Stimulated activated CD4-positive, alpha-beta T cell treated with anti-CD3 and anti-CD28 coated beads, Interleukin-1b, Interleukin-23, amount 100 ng/mL, for 1 hour (primary cell): ENCODE results near the gene TMEM163.
"Not testable (repeated sequence)": the region's sequence is repeated elsewhere in the genome, so short reads cannot be mapped to it uniquely, and the experiment has no call there.

ENCODE experiments used
- DNase-seq, 2 donors: peaks; one replicate each; pipeline ENCODE4 v3.0.0-alpha.2; 2020; ENCODE audit warnings: low read depth in 2 of 2

The TMEM163 gene

GRCh38 chr2:134663451-134664450 is 55.0 kb downstream of the TMEM163 start:
- DNase-seq, result no peak

DNA sequence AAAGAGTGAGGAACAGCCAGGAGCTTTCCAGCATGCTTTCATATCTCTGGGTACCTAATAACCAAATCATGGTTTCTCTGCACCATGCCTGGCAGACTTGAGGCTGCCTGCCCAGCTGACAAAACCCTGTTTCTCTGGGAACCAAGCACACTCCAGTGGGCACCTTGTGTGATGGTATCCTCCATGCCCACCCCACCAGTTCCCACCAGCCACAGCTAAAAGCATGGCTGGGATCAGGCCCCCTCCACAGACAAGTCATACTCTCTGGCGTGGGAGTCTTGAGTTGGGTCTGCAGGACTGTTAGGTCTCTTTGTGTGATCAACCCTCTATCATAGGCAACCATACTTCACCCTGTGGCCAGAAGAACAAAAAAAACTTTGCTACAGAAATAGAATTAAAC is 56.0 kb downstream of the TMEM163 start:
- no peak for DNase-seq

DNA sequence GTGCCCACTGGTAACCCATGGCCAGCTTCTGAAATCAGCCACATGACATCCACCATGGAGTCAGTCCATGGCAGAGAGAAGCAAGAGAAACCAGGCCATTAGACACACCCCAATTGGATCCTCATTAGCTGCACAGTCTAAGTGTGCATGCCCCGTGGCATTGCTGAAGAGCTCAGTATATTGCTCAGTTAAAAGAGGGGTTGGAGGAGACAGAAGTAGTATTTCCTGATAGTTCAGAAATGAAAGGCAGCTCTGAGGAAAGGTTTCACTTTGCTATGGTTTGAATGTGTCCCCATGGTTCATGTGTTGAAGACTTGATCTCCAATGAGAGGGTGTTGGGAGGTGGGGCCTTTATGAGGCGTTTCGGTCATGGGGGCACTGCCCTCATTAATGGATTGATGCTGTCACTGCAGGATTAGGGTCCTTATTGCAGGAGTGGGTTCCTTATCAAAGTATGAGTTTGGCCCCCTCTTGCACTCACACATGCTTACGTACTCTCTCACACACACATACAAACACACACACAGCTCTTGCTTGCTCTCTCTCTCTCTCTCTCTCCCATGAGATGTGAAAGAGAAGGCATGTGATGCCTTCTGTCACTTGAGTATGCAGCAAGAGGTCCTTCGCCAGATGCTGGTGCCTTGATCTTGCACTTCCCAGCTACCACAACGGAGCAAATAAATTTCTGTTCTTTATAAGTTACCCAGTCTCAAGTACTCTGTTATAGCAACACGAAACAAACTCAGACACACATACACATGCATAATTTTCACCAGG is 58.0 kb downstream of the TMEM163 start:
- no peak for DNase-seq

GRCh38 chr2:134659724-134660123 is 59.1 kb downstream of the TMEM163 start:
- no peak for DNase-seq

DNA sequence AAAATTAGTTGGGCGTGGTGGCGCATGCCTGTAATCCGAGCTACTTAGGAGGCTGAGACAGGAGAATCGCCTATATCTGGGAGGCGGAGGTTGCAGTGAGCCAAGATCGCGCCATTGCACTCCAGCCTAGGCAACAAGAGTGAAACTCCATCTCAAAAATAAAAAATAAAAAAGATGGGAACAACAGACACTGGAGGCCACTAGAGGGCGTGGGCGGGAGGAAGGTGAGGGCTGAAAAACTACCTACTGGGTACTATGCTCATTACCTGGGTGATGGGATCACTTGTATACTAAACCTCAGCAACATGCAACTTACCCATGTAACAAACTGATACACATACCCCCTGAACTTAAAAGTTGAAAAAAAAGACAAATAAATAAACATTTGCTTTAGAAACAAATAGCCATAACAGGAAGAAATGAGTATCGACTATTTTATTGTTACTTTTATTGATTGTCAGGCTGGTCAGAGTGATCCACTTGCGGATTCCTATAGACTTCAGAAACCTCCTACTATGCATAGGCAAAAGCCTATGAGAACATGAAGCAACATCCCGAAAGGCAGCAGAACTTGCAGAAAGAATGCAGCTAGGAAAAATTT is 61.0 kb downstream of the TMEM163 start:
- DNase-seq, result no peak

- DNase-seq, result not testable (repeated sequence)
Measured at GRCh38 chr2:134656391-134656790, 62.4 kb downstream of the TMEM163 start.

- no peak for DNase-seq
Measured at GRCh38 chr2:134648586-134648985, 70.2 kb downstream of the TMEM163 start.

DNA sequence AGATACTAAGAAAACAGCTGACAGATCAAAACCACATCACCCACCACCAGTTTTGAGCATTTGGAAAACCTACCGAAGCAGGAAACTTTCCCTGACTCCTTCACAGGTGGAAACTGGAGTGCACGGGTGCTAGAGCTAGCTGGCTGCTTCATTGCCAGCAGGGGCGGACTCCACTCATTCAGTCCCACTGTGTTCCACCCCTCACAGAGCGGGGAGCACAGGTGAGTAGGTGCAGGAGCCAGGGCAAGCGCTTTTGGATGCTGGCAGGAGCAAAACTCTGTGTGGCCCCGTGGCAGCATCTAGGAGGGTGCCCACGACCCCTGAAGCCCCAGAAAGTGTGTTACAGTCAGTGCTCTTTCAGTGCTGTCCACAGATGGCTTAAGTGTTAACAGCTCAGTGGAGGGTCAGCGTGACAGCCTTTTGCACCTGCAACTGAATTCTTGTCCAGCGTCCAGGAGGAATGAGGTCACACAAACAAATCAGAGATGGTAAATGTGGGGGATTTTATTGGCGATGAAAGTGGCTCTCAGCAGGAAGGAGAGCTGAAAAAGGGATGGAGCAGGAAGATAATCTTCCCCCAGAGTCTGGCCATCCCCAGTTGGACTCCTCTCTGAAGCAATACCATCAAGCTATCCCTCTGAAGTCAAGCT is 71.1 kb downstream of the TMEM163 start:
- DNase-seq, result no peak

- no peak for DNase-seq
Measured at GRCh38 chr2:134642938-134643337, 75.9 kb downstream of the TMEM163 start.

GRCh38 chr2:134640494-134640893 is 78.3 kb downstream of the TMEM163 start:
- DNase-seq, result no peak

DNA sequence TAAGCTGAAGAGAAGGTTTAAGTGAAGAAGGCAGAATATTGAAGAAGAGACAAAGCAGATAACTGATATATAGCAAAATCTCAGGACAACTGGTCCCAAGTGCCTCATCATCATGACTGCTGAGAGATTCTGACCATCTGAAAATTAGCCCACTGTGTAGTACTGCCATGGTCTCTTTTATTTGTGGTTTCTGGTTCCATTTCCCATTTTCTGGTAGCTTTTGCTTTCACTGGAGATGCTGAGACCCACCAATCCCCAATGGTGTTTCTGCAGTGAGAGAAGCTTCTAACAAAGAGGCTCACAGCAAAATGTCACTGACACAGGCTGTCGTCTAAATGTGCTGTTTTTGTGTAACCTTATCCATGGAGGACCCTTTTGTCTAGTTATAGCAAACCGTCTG is 79.5 kb downstream of the TMEM163 start:
- DNase-seq, result no peak

DNA sequence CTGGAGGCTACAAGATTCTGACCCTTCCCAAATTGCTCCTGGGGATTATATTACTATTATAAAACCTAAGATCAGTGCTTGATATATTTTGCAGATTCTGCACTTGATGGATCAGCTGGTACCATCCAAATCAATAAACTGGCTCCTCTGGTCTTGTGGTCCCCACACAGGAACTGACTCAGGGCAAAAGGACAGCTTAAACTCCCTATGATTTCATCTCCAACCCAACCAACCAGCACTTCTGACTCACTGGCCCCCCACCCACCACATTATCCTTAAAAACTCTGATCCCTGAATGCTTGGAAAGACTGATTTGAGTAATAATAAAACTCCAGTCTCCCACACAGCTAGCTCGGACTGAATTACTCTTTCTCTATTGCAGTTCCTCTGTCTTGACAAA is 82.1 kb downstream of the TMEM163 start:
- DNase-seq, result no peak

DNA sequence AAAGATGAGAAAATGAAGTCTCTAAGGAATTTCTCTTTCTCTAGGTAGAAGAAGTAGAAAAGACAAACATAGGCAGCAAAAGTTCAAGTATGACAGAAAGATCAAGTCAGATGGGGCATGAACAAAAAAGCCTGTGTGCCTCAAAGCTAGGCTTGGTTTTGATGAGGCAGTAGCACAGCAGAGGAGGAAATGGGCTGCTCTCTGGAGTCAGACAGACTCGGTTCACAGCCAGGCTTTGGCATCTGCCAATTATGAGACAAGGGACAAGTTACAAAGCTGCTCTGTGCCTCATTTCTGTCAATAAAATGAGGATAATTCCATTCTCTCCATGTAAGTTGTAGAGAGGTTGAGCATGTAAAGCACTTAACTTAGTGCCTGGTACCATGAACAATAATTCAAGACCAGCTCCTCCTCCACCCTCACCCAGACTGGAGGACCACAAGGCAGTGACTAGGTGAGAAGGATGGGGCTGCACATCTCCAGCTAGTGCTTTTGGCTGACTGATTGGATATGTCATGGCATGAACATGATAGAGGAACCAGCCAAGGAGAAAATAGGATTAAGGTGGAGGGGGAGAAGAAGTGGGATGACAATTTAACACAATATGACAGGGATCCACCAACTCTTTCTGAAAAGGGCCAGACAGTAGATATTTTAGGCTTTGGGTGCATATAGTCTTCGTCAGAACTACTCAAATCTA is 84.6 kb downstream of the TMEM163 start:
- no peak for DNase-seq

DNA sequence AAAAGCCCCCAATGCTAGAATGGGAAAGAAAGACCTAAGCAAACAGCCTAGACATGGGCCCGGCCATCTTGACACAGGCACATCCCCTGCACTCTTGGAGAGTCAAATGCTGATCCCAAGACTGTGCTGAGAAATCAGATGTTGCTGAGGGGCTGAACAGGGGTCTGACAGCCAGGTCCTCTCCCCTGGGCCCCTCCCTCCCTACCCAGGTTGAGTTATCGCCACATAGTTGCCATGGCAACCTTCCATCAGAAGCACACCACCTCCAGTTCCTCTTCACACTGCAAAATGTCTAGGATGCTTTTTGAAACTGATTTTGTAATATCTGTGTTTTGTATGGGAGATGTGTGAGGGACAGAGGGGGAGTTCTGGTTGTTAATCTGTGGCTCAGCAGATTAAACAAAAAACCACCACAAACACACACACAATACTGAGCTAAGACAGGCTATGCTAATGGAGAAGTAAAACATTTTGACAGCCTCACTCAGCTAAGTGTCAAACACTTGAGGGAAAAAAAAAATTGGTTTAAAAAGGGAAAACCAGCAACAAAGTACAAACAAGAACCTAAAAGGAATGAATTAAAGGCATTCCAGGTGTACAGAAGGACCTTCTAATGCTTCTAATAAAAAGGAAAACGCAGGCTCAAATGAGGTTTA is 88.2 kb downstream of the TMEM163 start:
- DNase-seq, result no peak

DNA sequence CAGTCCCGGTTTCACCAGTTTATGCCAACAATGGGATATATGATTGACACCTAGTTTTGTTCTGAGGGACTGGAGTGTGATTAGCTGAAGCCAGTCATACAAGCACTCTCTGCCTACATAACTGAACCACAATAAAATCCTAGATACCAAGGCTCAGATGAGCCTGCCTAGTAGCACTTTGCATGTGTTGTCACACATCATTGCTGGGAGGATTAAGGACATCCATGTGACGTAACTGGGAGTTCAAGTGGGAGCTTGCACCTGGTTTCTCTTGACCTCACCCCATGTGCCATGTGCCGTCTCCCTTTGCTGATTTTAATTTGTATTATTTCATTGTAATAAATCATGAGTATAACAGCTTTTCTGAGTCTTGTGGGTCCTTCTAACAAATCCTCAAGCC is 90.3 kb downstream of the TMEM163 start:
- DNase-seq, result no peak

DNA sequence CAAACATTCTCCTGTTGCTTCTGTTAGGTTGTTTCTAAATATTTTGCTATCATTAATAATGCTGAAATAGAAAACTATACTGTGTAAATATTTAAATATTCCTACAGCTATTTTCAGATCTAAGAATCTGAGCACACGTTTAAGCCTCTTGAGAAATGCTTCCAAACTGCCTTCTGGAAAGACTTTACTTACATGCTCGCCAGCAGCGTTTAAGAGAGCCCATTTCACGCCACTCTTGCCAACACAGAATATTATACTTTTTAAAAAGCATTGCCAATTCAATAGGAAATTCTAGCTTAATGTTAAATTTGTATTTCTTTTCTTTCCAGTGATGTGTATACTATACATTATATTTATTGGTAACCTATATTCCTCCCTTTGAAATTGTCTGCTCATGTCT is 92.0 kb downstream of the TMEM163 start:
- no peak for DNase-seq

- DNase-seq, result no peak
Measured at GRCh38 chr2:134625311-134625710, 93.5 kb downstream of the TMEM163 start.

DNA sequence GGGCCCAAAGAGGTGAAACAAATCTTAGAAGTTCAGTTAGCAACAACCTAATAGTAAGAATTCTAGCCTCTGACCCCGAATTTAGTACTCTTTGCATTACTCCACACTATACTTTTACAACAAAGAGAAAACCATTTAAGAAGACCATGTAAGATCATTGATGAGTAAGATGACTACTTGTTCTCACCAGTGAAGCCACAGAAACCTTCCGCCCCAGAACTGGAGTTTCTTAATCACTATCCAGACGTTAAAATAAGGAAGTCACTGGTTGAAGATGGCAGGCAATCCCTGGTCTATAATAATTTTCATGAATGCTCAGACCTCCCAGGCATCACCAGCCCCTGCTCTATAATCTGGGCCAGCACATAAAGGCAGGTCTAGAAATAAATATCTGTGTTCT is 95.0 kb downstream of the TMEM163 start:
- no peak for DNase-seq

DNA sequence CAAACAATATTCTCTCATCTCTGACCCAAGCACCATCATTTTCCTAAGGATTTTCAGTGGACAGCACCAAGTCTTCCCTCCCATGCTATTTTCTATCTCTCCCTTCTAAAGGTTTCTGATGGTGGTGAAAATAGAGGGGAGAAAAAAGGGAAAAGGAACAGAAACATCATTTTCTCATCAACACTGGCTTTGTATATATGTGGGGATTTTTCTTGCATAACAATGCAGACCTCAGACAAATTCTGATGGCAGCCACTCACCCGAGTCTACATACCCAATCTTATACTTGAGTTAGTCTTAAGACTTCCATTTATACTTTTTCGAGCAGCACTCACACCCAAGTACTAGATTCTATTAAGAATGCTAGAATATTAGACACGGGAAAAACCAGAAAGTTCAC is 95.8 kb downstream of the TMEM163 start:
- no peak for DNase-seq

- no peak for DNase-seq
Measured at GRCh38 chr2:134621939-134622705, 96.7 kb downstream of the TMEM163 start.
